Measurements from ENCODE around the gene LECT2.

LECT2 gene

GRCh38 chr5:135954899-135955298 lies at the start of gene LECT2:
LECT2 (minus strand) TSS chr5:135954983; CDS start chr5:135954833, 150 bp downstream.
- H3K4me3 ChIP-seq (replicated peaks; ENCODE audit: low read depth, low read length): no peak within 1 kb of the TSS
- DNase-seq (ENCODE audit: low read depth): no peak
- TF ChIP-seq CTCF (IDR thresholded peaks at IDR 0.05; ENCODE audit: low read length, missing control alignments): no peak

- no peak for TF ChIP-seq CTCF (IDR thresholded peaks at IDR 0.05; ENCODE audit: low read length, missing control alignments)
- peak; percentile 48 for DNase-seq (ENCODE audit: low read depth)
- H3K4me3 ChIP-seq (replicated peaks; ENCODE audit: low read depth, low read length): no peak overlapping the region
These were observed 49.7 kb upstream of the LECT2 start for GRCh38 chr5:136004436-136004835.

- TF ChIP-seq CTCF (IDR thresholded peaks at IDR 0.05; ENCODE audit: low read length, missing control alignments): no peak
- peak; percentile 75 for DNase-seq (ENCODE audit: low read depth)
- H3K4me3 ChIP-seq (replicated peaks; ENCODE audit: low read depth, low read length): no peak overlapping the region
These were observed 46.7 kb upstream of the LECT2 start for GRCh38 chr5:136001466-136001981.

DNA sequence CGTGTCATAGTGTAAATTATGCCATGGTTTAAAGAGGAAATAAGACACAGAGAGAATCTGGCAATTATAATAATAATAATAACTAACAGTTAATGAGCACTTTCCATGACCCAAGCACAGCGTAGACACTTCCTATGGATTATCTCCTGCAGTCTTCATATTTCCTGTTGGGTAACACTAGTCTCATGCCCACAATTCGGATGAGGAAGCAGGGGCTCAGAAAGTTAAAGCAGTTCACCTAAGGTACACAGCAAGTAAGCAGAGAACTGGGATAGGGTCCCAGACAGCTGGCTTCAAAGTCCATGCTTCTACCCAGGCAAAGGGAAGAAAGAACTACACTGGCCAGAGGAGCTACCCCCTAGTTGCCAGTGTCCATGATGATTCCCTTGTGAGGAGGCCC lies 46.1 kb upstream of the LECT2 start:
- TF ChIP-seq CTCF (IDR thresholded peaks at IDR 0.05; ENCODE audit: low read length, missing control alignments): no peak
- no peak for DNase-seq (ENCODE audit: low read depth)
- no peak overlapping the region for H3K4me3 ChIP-seq (replicated peaks; ENCODE audit: low read depth, low read length)

DNA sequence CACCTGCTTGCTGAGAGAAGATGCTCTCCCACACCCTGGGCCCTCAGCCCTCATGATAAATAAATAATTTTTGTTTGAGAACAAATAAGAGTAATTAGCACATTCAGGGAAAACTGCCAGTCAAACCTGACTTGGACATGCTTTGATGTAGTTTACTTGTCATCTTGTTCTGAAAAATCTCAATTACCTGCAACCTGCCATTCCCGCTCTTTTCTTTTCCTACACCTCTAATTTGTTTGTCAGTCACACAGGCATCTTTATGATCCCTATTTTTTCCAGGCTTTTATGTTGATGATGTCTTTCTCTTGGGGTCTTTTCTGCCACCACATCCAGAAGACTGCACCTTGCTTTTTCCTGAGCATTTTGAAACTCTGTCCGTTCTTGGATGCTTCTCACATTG lies 45.4 kb upstream of the LECT2 start:
- no peak for DNase-seq (ENCODE audit: low read depth)
- no peak for TF ChIP-seq CTCF (IDR thresholded peaks at IDR 0.05; ENCODE audit: low read length, missing control alignments)
- H3K4me3 ChIP-seq (replicated peaks; ENCODE audit: low read depth, low read length): no peak overlapping the region

- peak; percentile 82 for DNase-seq (ENCODE audit: low read depth)
- TF ChIP-seq CTCF (IDR thresholded peaks at IDR 0.05; ENCODE audit: low read length, missing control alignments): no peak
- H3K4me3 ChIP-seq (replicated peaks; ENCODE audit: low read depth, low read length): no peak overlapping the region
These were observed 44.8 kb upstream of the LECT2 start for GRCh38 chr5:135999406-136000139.

GRCh38 chr5:135998889-135999288 lies 44.1 kb upstream of the LECT2 start:
- no peak for DNase-seq (ENCODE audit: low read depth)
- TF ChIP-seq CTCF (IDR thresholded peaks at IDR 0.05; ENCODE audit: low read length, missing control alignments): no peak
- H3K4me3 ChIP-seq (replicated peaks; ENCODE audit: low read depth, low read length): no peak overlapping the region

Data from fibroblast of pulmonary artery (primary cell).